Left colon (tissue), 2 donors: Measurements from ENCODE around the gene IL36A. TPM values are rescaled to one million over a fixed set of nuclear protein-coding genes. Genes with fewer than 3 reads are reported as not detected.

ENCODE experiments used
- ATAC-seq: fragments of 200-7000 bp; cut with Tn5 transposase; one replicate; pipeline ENCODE4 v1.9.1; 2020; ENCODE audit warnings: mild to moderate bottlenecking, moderate library complexity
- DNase-seq, 2 donors: peaks; one replicate each; pipeline ENCODE4 v3.0.0-alpha.2; 2020
- intact Hi-C, 2 donors: fragments of 100-400 bp; cut with DNase I in 1 of 2; cut with micrococcal nuclease in 1 of 2; formaldehyde crosslinking; loops; one replicate each; pipeline versions ENCODE4 v1.11.2 to v1.14.0; 2022; cut with DNase I, micrococcal nuclease
- long read RNA-seq: library from polyadenylated mRNA; unstranded; transcript quantifications from one replicate; pipeline ENCODE4 v2.0.0, GENCODE V29; 2021
- total RNA-seq, 2 donors: library from RNA; stranded (reverse); fragmentation: NEBNext Ultra II Directional; extraction: Animal tissue kit (Norgen Biotek cat#: 25700); gene quantifications; one replicate each; pipeline ENCODE4 v1.2.1, GENCODE V29; 2021
- donor health status: DM: no; HTN: no; CAD: no.
- donor health status: DM: yes; HTN: yes; CAD: no.

Gene IL36A
- total RNA-seq, result not detected
- long read RNA-seq, result 0 reads

GRCh38 chr2:113005030-113005509, at the start of gene IL36A:
IL36A (plus strand) TSS chr2:113005459; CDS start chr2:113005872, 413 bp downstream.
- intact Hi-C loops, result no loop called here
- ATAC-seq, result no peak

GRCh38 chr2:112957511-112957910, 47.7 kb upstream of the IL36A start:
- ATAC-seq, result no peak
- intact Hi-C loops, result no loop called here

More at GRCh38 chr2:113005030-113005509, at the start of gene IL36A:
- no peak for DNase-seq

GRCh38 chr2:112958428-112959108, 46.7 kb upstream of the IL36A start:
- ATAC-seq, result peak; percentile 81
- peak in 1 of 2 donors; percentile 11 for DNase-seq
- intact Hi-C loops, result no loop called here

More at GRCh38 chr2:112957511-112957910, 47.7 kb upstream of the IL36A start:
- DNase-seq, result no peak

- intact Hi-C loops, result no loop called here
- DNase-seq (peak in 1 of 2 donors; percentile 31), ATAC-seq (peak; percentile 48)
Measured at GRCh38 chr2:112959109-112959812, 46.0 kb upstream of the IL36A start.

GRCh38 chr2:112960230-112960825, 44.9 kb upstream of the IL36A start:
- no peak for ATAC-seq
- intact Hi-C loops, result no loop called here
- no peak for DNase-seq

- ATAC-seq (no peak), DNase-seq (no peak)
- intact Hi-C loops, result no loop called here
Measured at GRCh38 chr2:112962308-112963175, 42.7 kb upstream of the IL36A start.

- intact Hi-C loops, result no loop called here
- ATAC-seq, result no peak
- no peak for DNase-seq
Measured at GRCh38 chr2:112967023-112967422, 38.2 kb upstream of the IL36A start.

GRCh38 chr2:112972423-112973086, 32.7 kb upstream of the IL36A start:
- intact Hi-C loops, result no loop called here
- ATAC-seq (no peak), DNase-seq (no peak)

- intact Hi-C loops, result no loop called here
- ATAC-seq (no peak), DNase-seq (no peak)
Measured at GRCh38 chr2:112973156-112973555, 32.1 kb upstream of the IL36A start.

GRCh38 chr2:112977559-112978056, 27.7 kb upstream of the IL36A start, which contains the start of gene IL36G:
IL36G (plus strand) TSS chr2:112978006; CDS start chr2:112978639, 633 bp downstream.
- ATAC-seq, result no peak
- intact Hi-C loops, result no loop called here
- DNase-seq, result no peak

- DNase-seq, result no peak
- intact Hi-C loops, result no loop called here
- no peak for ATAC-seq
Measured at GRCh38 chr2:112979731-112980130, 25.5 kb upstream of the IL36A start.

GRCh38 chr2:112980537-112980936, 24.7 kb upstream of the IL36A start:
- DNase-seq (no peak), ATAC-seq (no peak)
- intact Hi-C loops, result no loop called here

- intact Hi-C loops, result no loop called here
- ATAC-seq (no peak), DNase-seq (no peak)
Measured at GRCh38 chr2:112985090-112985489, 20.2 kb upstream of the IL36A start.

- no peak for DNase-seq
- intact Hi-C loops, result no loop called here
- ATAC-seq, result no peak
Measured at GRCh38 chr2:112989611-112990010, 15.6 kb upstream of the IL36A start.

- intact Hi-C loops, result no loop called here
- ATAC-seq (no peak), DNase-seq (no peak)
Measured at GRCh38 chr2:112993831-112994230, 11.4 kb upstream of the IL36A start.

GRCh38 chr2:112994648-112995047, 10.6 kb upstream of the IL36A start:
- DNase-seq (no peak), ATAC-seq (no peak)
- intact Hi-C loops, result no loop called here

- no peak for DNase-seq
- ATAC-seq, result no peak
- intact Hi-C loops, result no loop called here
Measured at GRCh38 chr2:112995346-112995920, 9.8 kb upstream of the IL36A start.

- no peak for ATAC-seq
- intact Hi-C loops, result no loop called here
- DNase-seq, result no peak
Measured at GRCh38 chr2:112996635-112997034, 8.6 kb upstream of the IL36A start.
